H1 (cell line): ENCODE data around the gene CGA.

Experiments
- ATF2 ChIP-seq: IDR thresholded peaks from 2 replicates; pipeline ENCODE4 v1.6.1; 2012; ENCODE audit warnings: low read length, inconsistent platforms
- ATF3 ChIP-seq: IDR thresholded peaks from 2 replicates; pipeline ENCODE4 v1.6.1; 2011; ENCODE audit warnings: low read depth, mild to moderate bottlenecking, low read length; ENCODE audit not compliant: insufficient read depth
- CBX8 ChIP-seq: fragments of 300-800, 300-1000 bp; sonication (generic); IDR thresholded peaks from 2 replicates; pipeline ENCODE4 v1.7.1; 2016; ENCODE audit warnings: low read depth, low read length, borderline replicate concordance
- CTCF ChIP-seq, 3 experiments: IDR thresholded peaks; 1 replicate in 2 of 3; 2 replicates in 1 of 3; pipeline versions ENCODE4 v1.5.1 to v1.6.1; 2011; ENCODE audit warnings: low read length in 3 of 3, mild to moderate bottlenecking in 3 of 3, inconsistent platforms in 2 of 3, low read depth in 1 of 3, moderate library complexity in 1 of 3; ENCODE audit not compliant: insufficient read depth in 1 of 3; ENCODE audit errors: control extremely low read depth in 1 of 3
- EP300 ChIP-seq, 2 experiments: IDR thresholded peaks; 1 replicate in 1 of 2; 2 replicates in 1 of 2; pipeline ENCODE4 v1.6.1; 2011 to 2012; ENCODE audit warnings: low read depth in 2 of 2, low read length in 2 of 2, mild to moderate bottlenecking in 2 of 2, borderline replicate concordance in 1 of 2, inconsistent platforms in 1 of 2, moderate library complexity in 1 of 2
- EZH2 ChIP-seq: fragments of 200-600 bp; sonication (generic); IDR thresholded peaks from 2 replicates; pipeline ENCODE4 v1.7.1; 2012; ENCODE audit warnings: low read depth, mild to moderate bottlenecking, moderate library complexity, low read length, inconsistent platforms; ENCODE audit not compliant: severe bottlenecking
- GABPA ChIP-seq: IDR thresholded peaks from 2 replicates; pipeline ENCODE4 v1.6.1; 2011; ENCODE audit warnings: mild to moderate bottlenecking, low read length, moderate library complexity, borderline replicate concordance; ENCODE audit not compliant: insufficient read depth
- MAFK ChIP-seq: IDR thresholded peaks from 2 replicates; pipeline ENCODE4 v1.6.1; 2012; ENCODE audit warnings: low read depth, mild to moderate bottlenecking, improper control_type of control experiment, low read length
- POLR2AphosphoS5 ChIP-seq: IDR thresholded peaks from 2 replicates; pipeline ENCODE4 v1.6.1; 2011; ENCODE audit warnings: low read depth, low read length
- SP1 ChIP-seq: IDR thresholded peaks from 2 replicates; pipeline ENCODE4 v1.6.1; 2011; ENCODE audit warnings: low read depth, low read length
- SRF ChIP-seq: IDR thresholded peaks from 2 replicates; pipeline ENCODE4 v1.6.1; 2011; ENCODE audit warnings: mild to moderate bottlenecking, low read depth, low read length, moderate library complexity
- TAF1 ChIP-seq: IDR thresholded peaks from 2 replicates; pipeline ENCODE4 v1.6.1; 2011; ENCODE audit warnings: mild to moderate bottlenecking, low read depth, low read length

- TF ChIP-seq CTCF (IDR thresholded peaks at IDR 0.05; ENCODE audit: control extremely low read depth in 1 of 3, insufficient read depth in 1 of 3, low read depth in 1 of 3, low read length in 3 of 3): peak in 2 of 3 experiments; percentile 46 to 58; a peak in 3 of 4 replicates
- no peak for TF ChIP-seq ATF3
- no peak for TF ChIP-seq EP300 (IDR thresholded peaks at IDR 0.05; ENCODE audit: borderline replicate concordance in 1 of 2, low read depth in 2 of 2, low read length in 2 of 2)
- TF ChIP-seq CBX8: no peak
- TF ChIP-seq SRF: no peak
- TF ChIP-seq SP1: no peak
- no peak for TF ChIP-seq ATF2
- TF ChIP-seq POLR2AphosphoS5: no peak
- no peak for TF ChIP-seq TAF1
- TF ChIP-seq MAFK: no peak
- no peak for TF ChIP-seq GABPA
- TF ChIP-seq EZH2: no peak
Observed at GRCh38 chr6:87066449-87067333, 28.2 kb downstream of the CGA start.
